ENCODE measurements around the gene ASB6.
"Not testable (repeated sequence)": the region's sequence is repeated elsewhere in the genome, so short reads cannot be mapped to it uniquely, and the experiment has no call there.

The ASB6 gene

GRCh38 chr9:129604056-129604765 is 37.7 kb downstream of the ASB6 start:
- no peak for DNase-seq

- DNase-seq: peak; percentile 90
Measured at GRCh38 chr9:129602598-129603415, 39.1 kb downstream of the ASB6 start.

- no peak for DNase-seq
Measured at GRCh38 chr9:129601082-129601674, 40.8 kb downstream of the ASB6 start.

- DNase-seq: no peak
Measured at GRCh38 chr9:129598089-129598596, 43.8 kb downstream of the ASB6 start.

- no peak for DNase-seq
Measured at GRCh38 chr9:129597355-129598088, 44.4 kb downstream of the ASB6 start.

GRCh38 chr9:129596541-129597331 is 45.2 kb downstream of the ASB6 start:
- no peak for DNase-seq

GRCh38 chr9:129595903-129596540 is 45.9 kb downstream of the ASB6 start:
- DNase-seq: no peak

DNA sequence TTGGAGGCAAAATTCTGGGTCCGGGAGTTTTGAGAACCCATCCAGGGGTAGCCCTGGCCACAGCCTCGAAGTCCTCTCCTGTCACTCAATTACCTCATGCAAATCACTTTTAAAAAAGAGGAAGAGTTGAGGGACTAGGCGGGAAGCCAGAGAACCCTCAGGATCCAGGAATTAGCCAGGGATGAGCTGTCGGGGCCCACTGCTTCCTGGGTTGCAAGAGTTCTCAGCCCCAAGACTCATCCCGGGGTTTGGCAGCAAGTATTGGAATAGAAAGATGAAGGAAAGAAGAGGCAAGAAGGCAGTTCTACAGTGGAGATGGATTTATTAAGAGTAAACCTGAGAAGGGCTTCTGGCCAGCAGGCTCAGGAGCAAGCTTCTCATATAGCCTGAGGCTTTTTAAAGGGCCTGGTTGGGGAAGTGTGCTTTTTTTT is 46.6 kb downstream of the ASB6 start:
- DNase-seq: no peak

DNA sequence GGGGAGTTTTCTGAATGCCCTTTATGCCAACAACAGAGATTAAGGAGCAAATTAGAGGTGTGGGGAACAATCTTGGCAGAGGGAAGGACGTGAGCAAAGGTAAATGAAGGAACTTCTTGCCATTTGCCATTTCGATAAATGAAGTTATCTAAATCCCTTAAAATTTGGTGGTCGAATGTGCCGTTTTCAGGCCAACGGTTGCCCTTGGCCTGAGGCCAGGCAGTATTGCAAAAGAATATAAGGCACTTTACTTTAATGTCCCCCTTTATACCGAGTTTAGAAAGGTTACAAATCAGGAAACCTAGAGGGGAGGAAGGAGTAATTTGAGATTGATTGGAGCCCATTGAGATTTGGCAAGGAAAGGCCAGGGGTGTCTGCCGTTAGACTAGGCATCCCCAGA is 47.3 kb downstream of the ASB6 start:
- no peak for DNase-seq

DNA sequence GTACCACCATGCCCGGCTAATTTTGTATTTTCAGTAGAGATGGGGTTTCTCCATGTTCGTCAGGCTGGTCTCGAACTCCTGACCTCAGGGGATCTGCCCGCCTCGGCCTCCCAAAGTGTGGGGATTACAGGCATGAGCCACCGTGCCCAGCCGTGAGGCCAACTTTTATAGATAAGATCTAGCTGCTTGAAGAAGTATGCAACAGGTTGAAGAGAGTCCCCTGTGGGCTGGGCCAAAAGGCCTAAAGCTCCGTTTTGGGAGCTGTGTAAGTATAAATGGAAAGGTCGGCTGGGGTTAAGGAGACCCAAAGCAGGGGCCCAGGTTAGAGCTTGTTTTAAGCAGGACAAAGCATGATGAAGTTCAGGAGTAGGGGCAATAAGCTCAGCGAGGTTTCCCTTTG is 49.2 kb downstream of the ASB6 start:
- DNase-seq: not testable (repeated sequence)

DNA sequence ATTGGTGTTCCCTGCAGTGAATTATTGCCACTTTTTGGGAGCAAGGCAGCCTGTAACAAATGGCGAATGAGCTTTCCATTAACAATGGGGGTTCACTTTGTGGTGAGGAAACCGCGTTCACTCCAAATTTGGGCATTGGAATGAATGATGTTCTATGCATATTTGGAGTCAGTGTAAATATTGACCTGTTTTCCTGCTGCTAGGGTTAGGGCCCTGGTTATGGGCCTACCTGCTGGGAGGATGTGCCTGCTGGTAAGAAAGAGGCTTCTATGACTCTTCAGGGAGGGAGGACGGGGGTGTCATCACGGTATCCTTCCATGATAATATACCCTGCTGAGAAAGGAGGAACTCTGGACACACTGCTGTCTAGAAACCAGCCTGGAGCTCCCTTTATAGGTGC is 50.0 kb downstream of the ASB6 start:
- DNase-seq: no peak

GRCh38 chr9:129590466-129590865 is 51.5 kb downstream of the ASB6 start:
- DNase-seq: peak; percentile 40

GRCh38 chr9:129587487-129588262 is 54.3 kb downstream of the ASB6 start:
- peak; percentile 56 for DNase-seq

DNA sequence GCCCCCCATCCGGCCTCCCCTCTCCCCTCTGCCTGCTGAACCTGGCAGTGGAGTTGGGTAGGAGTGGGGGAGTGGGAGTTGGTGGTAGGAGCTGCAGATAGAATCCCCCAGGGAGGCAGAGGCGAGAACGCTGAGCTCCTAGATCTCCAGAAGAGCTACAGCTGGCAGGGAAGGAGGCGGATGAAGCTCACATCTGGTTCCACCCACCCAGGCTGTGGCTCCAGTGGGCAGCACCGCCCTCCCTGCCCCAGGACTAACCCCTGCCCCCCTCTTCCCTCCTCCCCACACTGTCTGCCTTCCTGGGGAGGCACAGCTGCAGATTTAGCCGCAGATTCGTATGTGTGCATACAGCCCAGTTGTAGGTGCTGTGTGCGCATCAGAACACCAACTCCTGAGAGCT is 55.3 kb downstream of the ASB6 start:
- DNase-seq: peak; percentile 68

- no peak for DNase-seq
Measured at GRCh38 chr9:129586245-129586644, 55.7 kb downstream of the ASB6 start.

DNA sequence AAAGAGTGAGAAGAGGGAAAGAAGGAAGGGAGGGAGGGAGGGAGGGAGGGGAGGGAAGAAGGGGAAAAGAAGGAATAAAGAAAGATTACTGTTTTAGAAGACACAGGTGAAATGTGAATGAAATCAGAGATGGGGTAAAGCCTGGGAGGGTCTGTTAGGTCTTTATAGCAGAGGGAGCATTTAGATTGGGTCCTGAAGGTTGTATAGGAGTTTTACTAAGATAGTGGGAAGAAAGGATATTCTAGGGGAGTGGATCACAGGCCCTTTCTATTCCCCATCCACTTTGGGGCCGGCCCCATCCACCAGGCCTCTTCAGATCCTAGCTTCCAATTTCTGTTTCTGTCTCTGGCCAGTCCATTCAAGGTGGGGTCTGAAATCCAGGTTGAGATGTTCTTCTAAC is 56.6 kb downstream of the ASB6 start:
- DNase-seq: no peak
